Sigmoid colon (tissue), 7 donors: ENCODE measurements around the gene GNMT. TPM values are rescaled to one million over a fixed set of nuclear protein-coding genes. Genes with fewer than 3 reads are reported as not detected.
"Not testable (repeated sequence)": the region's sequence is repeated elsewhere in the genome, so short reads cannot be mapped to it uniquely, and the experiment has no call there.

Source experiments
- DNase-seq: peaks from one replicate; pipeline ENCODE4 v3.0.0-alpha.2; 2019
- H3K27ac ChIP-seq, 4 donors: fragments of 200-600 bp; sonication (generic); one replicate each; pipeline ENCODE4 v1.5.1; 2016 to 2019; ENCODE audit warnings: mild to moderate bottlenecking in 1 of 4
- H3K27me3 ChIP-seq, 3 donors: fragments of 200-600 bp; sonication (generic); one replicate each; pipeline ENCODE4 v1.5.1; 2019; ENCODE audit warnings: mild to moderate bottlenecking in 1 of 3
- H3K36me3 ChIP-seq, 4 donors: fragments of 200-600 bp; sonication (generic); one replicate each; pipeline ENCODE4 v1.5.1; 2016 to 2019
- H3K4me1 ChIP-seq, 4 donors: fragments of 200-600 bp; sonication (generic); one replicate each; pipeline ENCODE4 v1.5.1; 2017 to 2019
- H3K4me3 ChIP-seq, 4 donors: fragments of 200-600 bp; sonication (generic); one replicate each; pipeline ENCODE4 v1.5.1; 2017 to 2019; ENCODE audit warnings: mild to moderate bottlenecking in 2 of 4, moderate library complexity in 1 of 4
- H3K9me3 ChIP-seq, 4 donors: fragments of 200-600 bp in 3 of 4; sonication (generic) in 3 of 4; one replicate each; pipeline versions ENCODE4 v1.5.1 to v1.6.1; 2013 to 2019
- EP300 ChIP-seq, 4 donors: sonication (generic); formaldehyde crosslinking; IDR thresholded peaks; one replicate each; pipeline ENCODE4 v1.6.1; 2017; ENCODE audit warnings: antibody characterized with exemption in 4 of 4
- POLR2A ChIP-seq, 2 donors: fragments of 450-650 bp; IDR thresholded peaks; one replicate each; pipeline ENCODE4 v1.6.1; 2016; ENCODE audit warnings: antibody characterized with exemption in 2 of 2, mild to moderate bottlenecking in 2 of 2, moderate library complexity in 2 of 2
- POLR2AphosphoS5 ChIP-seq, 4 donors: sonication (generic); formaldehyde crosslinking; IDR thresholded peaks; one replicate each; pipeline ENCODE4 v1.6.1; 2017; ENCODE audit warnings: antibody characterized with exemption in 4 of 4
- WGBS, 2 donors: extraction: QIAGEN DNeasy Blood & Tissue Kit; methylation state at CpG; one replicate each; pipeline ENCODE4 v1.1.7; 2013; 5-methylcytosine and 5-hydroxymethylcytosine counted together
- intact Hi-C: fragments of 100-400 bp; cut with DNase I; formaldehyde crosslinking; loops from one replicate; pipeline ENCODE4 v1.15.1; 2023
- polyA plus RNA-seq, 3 donors: library from polyadenylated mRNA; stranded (reverse); fragments of 200-250 nt; gene quantifications; one replicate each; pipeline ENCODE4 v1.2.3, GENCODE V29; 2013
- total RNA-seq, 4 donors: library from RNA; depleted of rRNA; stranded (reverse); fragments of >200 nt; gene quantifications; one replicate each; pipeline ENCODE4 v1.1.0, GENCODE V29; 2016
- TF ChIP-seq, protein P1 (sequence below), 4 experiments: fragments of 450-650 bp in 3 of 4; fragments of 200-600 bp in 1 of 4; IDR thresholded peaks; one replicate each; pipeline ENCODE4 v1.5.1; 2016 to 2019; ENCODE audit warnings: antibody characterized with exemption in 4 of 4, mild to moderate bottlenecking in 3 of 4, moderate library complexity in 2 of 4
- donor health status: healthy with polysubstance abuse.
- donor health status: Bipolar disorder and iron deficiency.
- donor health status: healthy.

The GNMT gene
- total and polyA plus RNA-seq, 7 donors, result 0.45 to 0.54 TPM; not detected in 5

DNA sequence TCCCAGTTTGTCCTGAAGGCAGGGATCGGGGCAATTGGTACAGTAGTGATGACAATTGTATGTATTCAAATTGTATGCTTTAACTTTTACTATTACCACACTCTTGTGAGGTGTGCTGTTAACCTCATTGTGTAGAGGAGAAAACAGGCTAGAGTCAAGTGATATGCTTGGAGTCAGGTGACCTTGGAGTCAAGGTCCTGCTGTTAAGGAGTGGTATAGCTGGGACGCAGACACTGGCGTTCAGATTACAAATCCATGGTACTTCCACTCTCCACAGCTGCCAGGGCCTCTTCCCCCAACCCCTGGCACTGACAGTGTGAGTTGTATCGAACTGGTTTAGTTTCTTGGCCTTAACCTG, 20.8 kb upstream of the GNMT start:
- intact Hi-C loops, result no loop called here
- WGBS, 2 donors, result 78 to 91% methylated on average over 4 of the region's 4 CpGs
- no peak overlapping the region for H3K27ac ChIP-seq
- H3K27me3 ChIP-seq, result no peaks in the 10 kb centered on the region
- no peak overlapping the region for H3K4me3 ChIP-seq
- DNase-seq, result no peak
- TF ChIP-seq EP300 (IDR thresholded peaks at IDR 0.05) (no peak), POLR2AphosphoS5 (IDR thresholded peaks at IDR 0.05) (no peak), POLR2A (IDR thresholded peaks at IDR 0.05) (no peak)
- TF ChIP-seq, protein P1, sequence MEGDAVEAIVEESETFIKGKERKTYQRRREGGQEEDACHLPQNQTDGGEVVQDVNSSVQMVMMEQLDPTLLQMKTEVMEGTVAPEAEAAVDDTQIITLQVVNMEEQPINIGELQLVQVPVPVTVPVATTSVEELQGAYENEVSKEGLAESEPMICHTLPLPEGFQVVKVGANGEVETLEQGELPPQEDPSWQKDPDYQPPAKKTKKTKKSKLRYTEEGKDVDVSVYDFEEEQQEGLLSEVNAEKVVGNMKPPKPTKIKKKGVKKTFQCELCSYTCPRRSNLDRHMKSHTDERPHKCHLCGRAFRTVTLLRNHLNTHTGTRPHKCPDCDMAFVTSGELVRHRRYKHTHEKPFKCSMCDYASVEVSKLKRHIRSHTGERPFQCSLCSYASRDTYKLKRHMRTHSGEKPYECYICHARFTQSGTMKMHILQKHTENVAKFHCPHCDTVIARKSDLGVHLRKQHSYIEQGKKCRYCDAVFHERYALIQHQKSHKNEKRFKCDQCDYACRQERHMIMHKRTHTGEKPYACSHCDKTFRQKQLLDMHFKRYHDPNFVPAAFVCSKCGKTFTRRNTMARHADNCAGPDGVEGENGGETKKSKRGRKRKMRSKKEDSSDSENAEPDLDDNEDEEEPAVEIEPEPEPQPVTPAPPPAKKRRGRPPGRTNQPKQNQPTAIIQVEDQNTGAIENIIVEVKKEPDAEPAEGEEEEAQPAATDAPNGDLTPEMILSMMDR (IDR thresholded peaks at IDR 0.05), result no peak
- H3K9me3 ChIP-seq, result no peaks in the 10 kb centered on the region
- H3K4me1 ChIP-seq, result no peaks in the 10 kb centered on the region
- H3K36me3 ChIP-seq, result peaks cover 14 to 59% (median 51%) of the 10 kb centered on the region in 4 donors

DNA sequence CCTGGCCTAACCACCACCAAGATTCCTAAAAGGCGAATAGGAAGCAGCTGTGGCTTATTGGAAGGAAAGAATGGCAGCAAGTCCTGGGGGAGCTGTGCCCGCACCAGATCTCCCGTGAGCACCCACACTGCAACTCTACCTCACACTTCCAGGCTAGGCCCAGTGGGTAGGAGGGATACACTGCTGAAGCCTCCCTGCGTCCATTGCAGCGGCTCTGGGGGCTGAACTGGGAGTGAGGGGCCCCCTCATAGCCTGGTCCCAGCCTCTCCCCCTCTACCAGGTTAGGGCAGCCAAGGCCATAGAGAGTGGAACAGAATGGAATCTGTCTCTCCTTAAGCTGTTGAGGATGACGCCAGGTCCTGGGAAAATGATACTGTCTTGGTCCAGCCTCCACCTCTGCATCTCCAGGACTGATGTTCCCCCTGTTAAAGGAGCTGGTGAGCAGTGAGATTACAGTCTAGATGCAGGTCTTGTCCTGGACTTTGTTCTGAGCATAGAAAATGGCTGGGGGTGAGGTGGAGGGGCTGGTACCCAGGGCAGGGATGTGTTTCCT, 20.0 kb upstream of the GNMT start:
- Histone ChIP-seq H3K27me3 (no peaks in the 10 kb centered on the region), H3K36me3 (peaks cover 10 to 51% (median 44%) of the 10 kb centered on the region in 4 donors), H3K27ac (no peak overlapping the region), H3K9me3 (no peaks in the 10 kb centered on the region), H3K4me3 (no peak overlapping the region), H3K4me1 (no peaks in the 10 kb centered on the region)
- no peak for TF ChIP-seq POLR2A (IDR thresholded peaks at IDR 0.05)
- TF ChIP-seq, protein P1 (IDR thresholded peaks at IDR 0.05), result no peak
- TF ChIP-seq POLR2AphosphoS5 (IDR thresholded peaks at IDR 0.05), result no peak
- no peak for TF ChIP-seq EP300 (IDR thresholded peaks at IDR 0.05)
- intact Hi-C loops, result no loop called here
- DNase-seq, result no peak
- 96% methylated on average over 6 of the region's 6 CpGs for WGBS, 2 donors

DNA sequence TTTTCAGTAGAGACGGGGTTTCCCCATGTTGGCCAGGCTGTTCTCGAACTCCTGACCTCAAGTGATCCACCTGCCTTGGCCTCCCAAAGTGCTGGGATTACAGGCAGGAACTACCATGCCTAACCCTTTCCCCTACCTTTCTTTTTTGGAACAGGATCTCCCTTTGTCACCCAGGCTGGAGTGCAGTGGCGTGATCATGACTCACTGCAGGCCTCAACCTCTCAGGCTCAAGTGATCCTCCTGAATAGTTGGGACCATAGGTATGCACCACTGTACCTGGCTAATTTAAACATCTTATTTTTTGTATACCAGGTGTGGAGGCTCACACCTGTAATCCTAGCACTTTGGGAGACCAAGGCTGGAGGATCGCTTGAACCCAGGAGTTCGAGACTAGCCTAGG, 19.2 kb upstream of the GNMT start:
- H3K4me3 ChIP-seq, H3K4me1 ChIP-seq, intact Hi-C loops, DNase-seq, H3K27me3 ChIP-seq, H3K9me3 ChIP-seq, H3K27ac ChIP-seq: not testable (repeated sequence)
- peaks cover 8 to 43% (median 36%) of the 10 kb centered on the region in 4 donors for H3K36me3 ChIP-seq
- WGBS, 2 donors, result 95 to 96% methylated on average over 5 of the region's 5 CpGs

DNA sequence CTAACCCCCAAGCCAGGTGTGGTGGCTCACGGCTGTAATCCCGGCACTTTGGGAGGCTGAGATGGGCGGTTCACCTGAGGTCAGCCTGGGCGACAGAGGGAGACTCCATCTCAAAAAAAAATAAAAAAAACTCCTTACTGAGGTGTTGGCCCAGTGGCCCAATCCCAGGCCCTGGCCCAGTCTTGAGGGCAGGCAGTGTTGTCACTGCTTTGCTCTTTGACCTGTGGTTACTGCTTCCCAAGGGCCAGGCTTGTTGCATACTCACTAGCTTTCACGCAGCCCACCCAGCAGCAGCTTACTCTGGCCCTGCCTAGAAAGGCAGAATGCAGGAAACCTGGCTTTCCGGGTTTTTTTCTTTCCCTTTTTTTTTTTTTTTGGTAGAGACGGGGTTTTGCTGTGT, 18.1 kb upstream of the GNMT start:
- 84 to 86% methylated on average over 7 of the region's 7 CpGs for WGBS, 2 donors
- Histone ChIP-seq H3K9me3 (no peaks in the 10 kb centered on the region), H3K4me1 (no peaks in the 10 kb centered on the region), H3K27ac (no peak overlapping the region), H3K27me3 (no peaks in the 10 kb centered on the region), H3K36me3 (peaks cover 8 to 35% (median 26%) of the 10 kb centered on the region in 4 donors), H3K4me3 (no peak overlapping the region)
- TF ChIP-seq POLR2A (IDR thresholded peaks at IDR 0.05), result no peak
- TF ChIP-seq EP300 (IDR thresholded peaks at IDR 0.05), result no peak
- DNase-seq, result no peak
- intact Hi-C loops, result no loop called here

DNA sequence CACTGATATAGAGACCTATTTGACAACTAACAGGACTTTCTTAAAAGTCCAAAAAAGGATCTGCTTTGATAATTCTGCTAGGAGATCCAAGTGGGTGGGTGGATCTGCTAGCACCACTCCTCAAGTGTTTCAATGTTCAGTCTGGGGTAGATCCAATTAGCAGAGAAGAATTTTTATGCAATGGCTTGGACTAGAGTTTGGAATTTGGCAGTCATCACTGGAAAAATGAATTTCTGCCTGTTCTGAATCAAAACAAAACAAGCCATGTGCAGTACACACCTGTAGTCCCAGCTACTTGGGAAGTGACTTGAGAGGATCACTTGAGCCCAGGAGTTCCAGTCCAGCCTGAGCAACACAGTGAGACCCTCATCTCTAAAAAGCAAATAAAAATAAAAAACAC, 12.6 kb upstream of the GNMT start:
- Histone ChIP-seq H3K27me3 (no peaks in the 10 kb centered on the region), H3K36me3 (peaks cover 0 to 13% (median 6%) of the 10 kb centered on the region in 4 donors), H3K27ac (peak overlapping the region in 1 of 4 donors; percentile 0), H3K9me3 (no peaks in the 10 kb centered on the region), H3K4me3 (no peak overlapping the region), H3K4me1 (peaks cover 0 to 10% (median 7%) of the 10 kb centered on the region in 4 donors)
- TF ChIP-seq, protein P1 (IDR thresholded peaks at IDR 0.05), result no peak
- TF ChIP-seq POLR2AphosphoS5 (IDR thresholded peaks at IDR 0.05), result peak in 1 of 4 donors; percentile 20
- no peak for DNase-seq
- intact Hi-C loops, result no loop called here

DNA sequence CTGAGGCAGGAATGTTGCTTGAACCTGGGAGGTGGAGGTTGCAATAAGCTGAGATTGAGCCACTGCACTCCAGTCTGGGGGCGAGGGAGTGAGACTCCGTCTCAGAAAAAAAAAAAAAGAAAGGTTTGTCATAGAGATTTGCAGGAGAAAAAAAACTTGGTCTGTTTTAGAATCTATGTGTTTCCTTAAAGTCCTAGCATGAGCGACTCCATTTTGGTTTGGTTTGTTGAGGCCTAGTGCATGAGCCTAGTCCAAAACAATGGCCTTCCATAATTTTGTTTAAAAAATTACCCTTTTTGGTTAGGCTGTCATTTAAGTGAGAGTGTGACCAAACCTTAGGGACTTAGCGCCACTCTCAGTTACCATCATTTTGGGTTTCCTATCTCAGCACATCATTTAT, 8.2 kb upstream of the GNMT start:
- no peak for DNase-seq
- no peak for TF ChIP-seq POLR2AphosphoS5 (IDR thresholded peaks at IDR 0.05)
- no peak for TF ChIP-seq EP300 (IDR thresholded peaks at IDR 0.05)
- no peak for TF ChIP-seq POLR2A (IDR thresholded peaks at IDR 0.05)
- TF ChIP-seq, protein P1 (IDR thresholded peaks at IDR 0.05), result no peak
- H3K9me3 ChIP-seq, result no peaks in the 10 kb centered on the region
- WGBS, 2 donors, result 93 to 94% methylated on average over 4 of the region's 4 CpGs
- H3K4me1 ChIP-seq, result peaks cover 0 to 10% (median 7%) of the 10 kb centered on the region in 4 donors
- no peaks in the 10 kb centered on the region for H3K36me3 ChIP-seq
- intact Hi-C loops, result no loop called here
- H3K27ac ChIP-seq, result no peak overlapping the region
- H3K4me3 ChIP-seq, result no peak overlapping the region
- H3K27me3 ChIP-seq, result no peaks in the 10 kb centered on the region

DNA sequence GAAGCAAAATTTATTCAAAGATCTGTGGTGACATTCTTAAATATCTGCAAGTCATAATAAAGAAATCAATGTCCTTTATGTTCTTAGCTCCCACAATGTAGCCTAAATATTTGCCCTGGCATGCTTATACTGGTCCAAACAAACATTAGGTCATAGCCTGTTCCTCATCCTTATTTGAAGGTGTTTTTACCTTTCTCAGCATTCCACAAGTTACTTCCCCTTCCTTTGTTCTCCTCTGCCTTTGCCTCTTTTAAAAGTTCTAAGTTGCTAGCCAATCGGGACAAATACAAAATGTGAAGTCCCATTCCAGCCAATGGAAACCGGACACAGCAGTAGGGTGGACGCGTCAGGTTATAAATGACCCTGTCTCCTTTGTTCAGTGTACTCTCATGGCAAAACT, 6.1 kb upstream of the GNMT start:
- WGBS, 2 donors, result 80 to 92% methylated on average over 4 of the region's 4 CpGs
- not testable (repeated sequence) for H3K27me3 ChIP-seq

More for the DNA sequence above, 6.1 kb upstream of the GNMT start:
- H3K27ac ChIP-seq, H3K4me3 ChIP-seq, H3K9me3 ChIP-seq, intact Hi-C loops, H3K4me1 ChIP-seq, H3K36me3 ChIP-seq, DNase-seq: not testable (repeated sequence)
